Activated CD4-positive, alpha-beta T cell treated with anti-CD3 and anti-CD28 coated beads for 48 hours (primary cell): Measurements from ENCODE around the gene GNAT1.

Source experiments
- DNase-seq: peaks from one replicate; pipeline ENCODE4 v3.0.0-alpha.2; 2020

GNAT1 gene

DNA sequence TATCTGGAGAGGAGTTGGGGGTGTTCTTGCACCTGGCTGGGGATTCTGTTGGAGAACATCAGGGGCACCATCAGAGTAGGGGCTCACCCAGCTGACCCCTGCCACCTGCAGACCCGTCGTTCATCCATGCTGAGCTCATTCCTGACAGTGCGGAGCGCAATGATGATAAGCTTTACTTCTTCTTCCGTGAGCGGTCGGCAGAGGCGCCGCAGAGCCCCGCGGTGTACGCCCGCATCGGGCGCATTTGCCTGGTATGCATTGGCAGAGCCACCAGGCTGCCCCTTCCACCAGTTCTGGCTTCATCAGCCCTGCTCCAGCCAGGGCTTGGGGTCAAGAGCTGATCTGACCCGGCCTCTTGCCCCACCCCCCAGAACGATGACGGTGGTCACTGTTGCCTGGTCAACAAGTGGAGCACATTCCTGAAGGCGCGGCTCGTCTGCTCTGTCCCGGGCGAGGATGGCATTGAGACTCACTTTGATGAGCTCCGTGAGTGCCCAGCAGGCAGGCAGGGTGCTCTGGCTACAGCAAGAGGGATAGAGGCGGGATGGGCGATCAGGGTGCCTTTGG is 8.8 kb upstream of the GNAT1 start:
- DNase-seq: no peak

DNA sequence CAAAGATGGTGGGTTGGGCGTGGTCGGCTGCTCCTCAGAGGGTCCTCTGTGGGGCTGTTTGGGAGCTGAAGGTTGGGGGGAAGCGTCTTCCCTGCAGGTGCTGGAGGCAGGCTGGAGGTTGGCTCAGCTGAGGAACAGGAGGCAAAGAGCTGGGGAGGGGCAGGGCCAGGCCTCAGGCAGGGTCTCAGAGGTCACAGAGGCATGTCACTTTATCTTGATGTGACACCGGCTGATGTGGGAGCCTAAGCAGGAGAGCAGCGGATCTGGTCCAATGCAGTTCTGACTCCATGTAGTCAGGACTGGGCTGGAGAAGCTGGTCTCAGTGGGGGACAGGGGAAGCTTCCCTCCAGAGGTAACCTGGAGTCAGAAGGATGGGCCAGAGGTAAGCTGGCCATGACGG is 7.7 kb upstream of the GNAT1 start:
- no peak for DNase-seq

GRCh38 chr3:50184242-50184978 is 7.0 kb upstream of the GNAT1 start:
- no peak for DNase-seq

GRCh38 chr3:50185230-50185629 is 6.2 kb upstream of the GNAT1 start:
- DNase-seq: no peak

DNA sequence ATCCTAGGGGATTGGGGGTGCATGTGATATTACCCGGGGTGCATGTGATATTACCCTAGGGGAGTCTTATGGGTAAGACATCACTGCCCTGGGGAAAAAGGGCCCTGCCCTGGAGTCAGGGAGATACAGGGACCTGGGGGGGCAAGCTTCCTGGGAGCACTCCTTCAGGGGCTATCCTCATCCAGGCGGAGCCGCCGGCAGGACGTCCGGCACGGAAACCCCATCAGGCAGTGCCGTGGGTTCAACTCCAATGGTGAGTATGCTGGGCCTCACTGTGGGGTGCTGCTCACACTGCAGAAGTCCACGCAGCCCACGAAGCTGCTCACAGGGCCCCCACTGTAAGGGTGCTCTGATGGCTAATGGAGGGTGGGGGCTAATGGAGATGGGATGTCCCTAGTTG is 5.3 kb upstream of the GNAT1 start:
- no peak for DNase-seq

GRCh38 chr3:50187750-50188149 is 3.7 kb upstream of the GNAT1 start:
- DNase-seq: no peak

- DNase-seq: peak; percentile 67
These were observed 2.1 kb upstream of the GNAT1 start for GRCh38 chr3:50189274-50189673.

GRCh38 chr3:50189989-50190388 is 1.4 kb upstream of the GNAT1 start:
- no peak for DNase-seq

GRCh38 chr3:50192124-50192523 is 714 bp downstream of the GNAT1 start:
- no peak for DNase-seq

DNA sequence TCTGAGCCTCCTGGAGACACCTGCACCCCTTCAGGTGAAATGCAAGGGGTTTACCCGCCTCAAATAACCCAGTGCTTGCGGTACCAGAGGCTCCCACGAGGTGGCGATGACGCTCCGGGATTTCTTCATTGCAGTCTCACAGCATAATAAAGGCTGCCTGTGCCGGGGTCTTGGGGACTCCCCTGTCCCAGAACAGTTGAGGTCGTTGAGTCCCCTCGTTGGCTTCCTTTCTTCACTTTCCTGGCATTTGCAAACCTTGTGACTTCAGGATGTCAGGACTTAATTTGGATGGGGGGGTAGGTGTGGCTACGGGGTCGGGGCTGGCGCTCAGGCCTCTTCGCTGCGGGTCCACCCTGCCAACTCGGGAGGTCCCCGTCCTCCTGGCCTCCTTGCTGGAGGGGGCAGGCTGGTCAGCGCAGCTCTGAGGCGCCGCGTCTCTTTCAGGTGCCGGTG is 1.3 kb downstream of the GNAT1 start:
- peak; percentile 90 for DNase-seq

DNA sequence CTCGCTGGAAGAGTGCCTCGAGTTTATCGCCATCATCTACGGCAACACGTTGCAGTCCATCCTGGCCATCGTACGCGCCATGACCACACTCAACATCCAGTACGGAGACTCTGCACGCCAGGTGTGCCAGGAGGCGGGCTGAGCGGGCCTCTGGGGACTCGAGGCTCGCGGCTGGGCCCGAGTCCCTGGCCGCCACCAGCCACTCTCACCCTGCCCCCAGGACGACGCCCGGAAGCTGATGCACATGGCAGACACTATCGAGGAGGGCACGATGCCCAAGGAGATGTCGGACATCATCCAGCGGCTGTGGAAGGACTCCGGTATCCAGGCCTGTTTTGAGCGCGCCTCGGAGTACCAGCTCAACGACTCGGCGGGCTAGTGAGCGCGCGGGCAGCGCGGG is 1.9 kb downstream of the GNAT1 start:
- DNase-seq: no peak

- DNase-seq: no peak
These were observed 2.3 kb downstream of the GNAT1 start for GRCh38 chr3:50193746-50194127.

DNA sequence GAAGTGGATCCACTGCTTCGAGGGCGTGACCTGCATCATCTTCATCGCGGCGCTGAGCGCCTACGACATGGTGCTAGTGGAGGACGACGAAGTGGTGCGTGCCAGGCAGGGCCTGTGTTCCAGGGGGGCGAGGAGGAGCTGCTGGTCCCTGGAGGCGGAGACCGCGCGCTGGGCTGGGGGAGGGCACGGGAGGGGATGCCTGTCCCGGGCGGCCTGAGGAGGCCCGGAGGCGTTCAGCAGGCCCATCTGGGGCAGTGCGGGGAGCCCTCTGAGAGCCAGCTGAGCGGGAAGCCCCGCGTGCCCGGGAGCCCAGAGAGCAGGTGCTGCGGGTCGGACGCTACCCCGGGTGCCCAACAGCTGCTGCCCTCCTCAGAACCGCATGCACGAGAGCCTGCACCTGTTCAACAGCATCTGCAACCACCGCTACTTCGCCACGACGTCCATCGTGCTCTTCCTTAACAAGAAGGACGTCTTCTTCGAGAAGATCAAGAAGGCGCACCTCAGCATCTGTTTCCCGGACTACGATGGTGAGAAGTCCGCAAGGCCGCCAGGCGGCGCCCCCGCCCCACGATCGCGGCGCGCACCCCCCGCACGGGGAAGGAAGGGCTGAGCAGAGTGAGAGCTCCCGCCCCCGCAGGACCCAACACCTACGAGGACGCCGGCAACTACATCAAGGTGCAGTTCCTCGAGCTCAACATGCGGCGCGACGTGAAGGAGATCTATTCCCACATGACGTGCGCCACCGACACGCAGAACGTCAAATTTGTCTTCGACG is 2.9 kb downstream of the GNAT1 start:
- peak; percentile 84 for DNase-seq

DNA sequence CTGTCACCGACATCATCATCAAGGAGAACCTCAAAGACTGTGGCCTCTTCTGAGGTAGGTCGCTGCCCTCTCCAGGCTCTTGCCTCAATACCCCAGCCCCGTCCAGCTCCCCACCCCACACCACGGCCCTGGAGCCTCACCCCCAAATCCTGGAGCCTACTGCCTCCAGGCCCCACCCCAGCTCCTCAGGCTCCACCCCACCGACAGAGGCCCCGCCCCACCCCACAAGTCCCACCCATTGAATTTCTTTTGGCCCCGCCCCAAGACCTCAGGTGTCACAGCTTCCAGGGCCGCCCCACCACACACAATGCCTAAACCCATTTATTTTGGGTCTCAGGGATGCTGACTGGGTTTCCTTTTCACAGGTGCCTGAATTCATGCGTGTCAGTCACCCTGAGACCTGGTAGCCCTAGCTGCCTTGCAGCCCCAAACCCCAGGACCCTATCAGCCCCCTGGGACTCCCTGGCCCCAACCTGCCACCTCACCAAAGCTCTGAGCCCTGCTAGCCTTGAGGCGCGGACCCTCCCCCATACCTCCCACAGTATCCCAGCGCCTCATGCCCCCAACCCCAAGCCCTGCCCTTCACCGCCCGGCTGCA is 3.6 kb downstream of the GNAT1 start:
- DNase-seq: peak; percentile 59

DNA sequence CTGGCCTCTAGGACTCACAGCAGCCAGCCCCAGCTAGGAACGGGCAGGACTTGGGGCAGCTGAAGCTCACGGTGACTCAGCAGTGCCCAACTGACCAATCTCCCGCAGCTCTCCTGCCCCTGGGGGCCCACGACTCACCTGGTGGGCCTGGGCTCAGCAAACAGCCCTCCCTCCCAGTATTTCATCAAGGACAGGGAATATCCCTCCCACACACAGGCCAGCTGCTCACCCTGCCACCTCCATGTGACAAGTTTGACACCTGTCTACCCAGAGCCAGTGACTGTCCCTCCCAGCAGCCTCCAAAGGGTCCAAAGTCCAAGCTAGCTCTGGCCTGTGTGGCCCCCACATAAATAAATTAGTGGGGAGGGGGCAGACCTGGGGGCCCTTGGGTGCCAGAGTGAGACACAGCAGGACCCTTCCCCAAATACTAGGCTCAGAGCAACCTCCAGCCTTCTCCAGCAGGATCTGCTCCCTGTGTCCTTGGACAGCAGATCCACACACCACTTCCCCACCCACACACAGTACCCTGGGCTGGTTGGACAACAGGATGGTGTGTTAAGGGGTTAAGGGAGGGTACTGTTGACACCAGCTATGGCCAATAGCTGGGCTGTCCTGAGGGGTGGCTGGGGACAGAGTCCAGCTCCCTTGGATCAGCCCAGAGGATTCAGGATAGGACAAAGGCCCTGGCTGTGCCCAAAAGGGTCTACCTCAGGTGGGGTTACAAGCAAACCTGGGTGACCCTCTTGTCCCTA is 4.3 kb downstream of the GNAT1 start:
- DNase-seq: no peak

- DNase-seq: no peak
These were observed 4.9 kb downstream of the GNAT1 start for GRCh38 chr3:50196253-50196801.

DNA sequence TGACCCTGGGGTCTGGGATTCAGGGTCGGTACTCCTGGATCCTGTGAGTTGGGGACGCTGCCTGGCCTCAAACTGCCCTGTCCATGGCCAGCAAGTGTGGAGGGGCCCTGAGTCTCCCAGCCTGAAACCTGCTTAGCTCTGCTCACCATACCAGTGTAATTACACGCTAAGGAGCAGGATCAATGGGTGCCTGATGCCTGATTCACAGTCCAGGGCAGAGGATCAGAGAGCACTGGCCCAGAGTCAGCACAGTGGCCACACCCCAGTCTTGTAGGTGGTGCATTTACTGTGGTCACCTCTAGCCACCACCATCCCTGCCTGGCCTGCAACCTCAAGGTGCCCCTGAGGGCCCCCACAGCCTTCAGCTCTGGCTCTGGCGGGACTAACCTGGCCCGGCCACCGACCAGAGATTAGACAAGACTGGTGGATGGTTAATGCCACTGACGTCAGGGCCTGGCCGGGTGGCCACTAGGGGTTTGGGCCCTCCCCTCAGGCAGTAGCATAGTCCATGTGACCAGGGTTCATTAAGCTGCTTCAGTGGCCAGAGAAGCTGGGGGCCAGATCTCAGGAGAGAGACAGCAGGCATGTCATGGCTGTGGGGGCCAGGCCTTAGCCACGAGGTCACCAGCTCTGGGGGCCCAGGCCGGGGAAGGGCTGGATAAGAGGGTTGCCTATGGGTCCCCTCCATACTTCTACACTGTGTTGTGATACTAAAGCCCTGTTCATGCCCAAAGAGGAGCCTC is 10.3 kb downstream of the GNAT1 start:
- DNase-seq: no peak

DNA sequence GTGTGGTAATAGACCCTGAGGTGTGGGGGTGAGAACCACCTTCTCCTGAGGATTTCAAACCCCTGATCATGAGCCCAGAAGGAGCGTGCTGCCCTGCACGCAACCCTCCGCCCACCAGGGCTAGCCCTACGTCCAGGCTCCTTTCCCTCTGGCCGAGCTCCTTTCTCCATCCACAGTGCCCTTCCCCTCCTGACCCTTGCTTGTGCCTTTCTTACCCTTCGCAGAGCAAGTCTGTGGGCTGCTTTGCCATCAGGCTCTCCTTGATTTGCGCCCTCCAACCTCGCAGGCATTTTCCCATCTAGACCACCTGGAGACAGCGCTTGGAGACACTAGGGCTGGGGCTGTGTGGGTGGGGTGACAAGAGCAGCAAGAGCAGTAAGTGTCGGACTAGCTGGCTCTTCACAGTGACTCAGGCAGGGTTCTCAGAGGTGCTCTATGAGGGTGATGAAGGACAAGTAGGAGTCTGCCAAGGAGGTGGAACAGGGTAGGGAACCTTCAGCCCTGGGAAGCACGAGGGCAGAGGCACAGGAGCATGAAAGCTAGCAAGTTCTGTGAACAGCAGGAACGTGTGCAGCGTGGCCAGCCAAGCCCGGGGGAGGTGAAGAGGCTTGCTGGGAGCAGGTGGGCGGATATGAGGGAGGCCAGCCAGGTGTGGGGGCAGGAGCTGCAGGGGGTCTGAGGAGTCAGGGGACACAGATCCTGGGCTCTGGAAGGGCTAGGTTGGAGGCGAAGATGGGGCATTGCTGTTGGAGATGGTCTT is 11.1 kb downstream of the GNAT1 start:
- no peak for DNase-seq

- no peak for DNase-seq
These were observed 11.9 kb downstream of the GNAT1 start for GRCh38 chr3:50203113-50203808.
